ENCODE measurements around the gene ZNF319.

DNA sequence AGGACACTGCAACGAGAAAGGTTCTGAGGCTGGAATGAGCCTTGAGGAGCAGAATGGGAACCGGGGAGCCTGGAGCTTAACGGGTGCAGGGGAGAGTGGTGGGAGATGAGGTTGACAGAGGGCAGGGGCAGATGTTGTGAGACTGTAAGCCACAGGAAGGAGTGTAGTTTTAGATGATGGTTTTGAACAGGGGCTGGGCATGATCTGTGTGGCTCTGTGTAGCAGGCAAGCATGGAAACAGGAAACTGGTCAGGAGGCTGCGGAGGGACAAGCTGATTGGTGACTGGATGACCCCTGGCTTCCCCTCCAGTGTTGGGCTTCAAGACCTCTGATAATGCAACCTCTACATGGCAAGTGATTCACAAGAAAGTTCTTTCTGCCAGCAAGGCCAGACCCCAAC, 28.2 kb downstream of the ZNF319 start:
- no peak for TF ChIP-seq NRF1 (conservative IDR thresholded peaks at IDR 0.05; ENCODE audit: low read depth, low read length)
- TF ChIP-seq LARP7 (IDR thresholded peaks at IDR 0.05): no peak
- no peak for TF ChIP-seq BCL11A (IDR thresholded peaks at IDR 0.05; ENCODE audit: low read depth, low read length)
- TF ChIP-seq, protein P1, sequence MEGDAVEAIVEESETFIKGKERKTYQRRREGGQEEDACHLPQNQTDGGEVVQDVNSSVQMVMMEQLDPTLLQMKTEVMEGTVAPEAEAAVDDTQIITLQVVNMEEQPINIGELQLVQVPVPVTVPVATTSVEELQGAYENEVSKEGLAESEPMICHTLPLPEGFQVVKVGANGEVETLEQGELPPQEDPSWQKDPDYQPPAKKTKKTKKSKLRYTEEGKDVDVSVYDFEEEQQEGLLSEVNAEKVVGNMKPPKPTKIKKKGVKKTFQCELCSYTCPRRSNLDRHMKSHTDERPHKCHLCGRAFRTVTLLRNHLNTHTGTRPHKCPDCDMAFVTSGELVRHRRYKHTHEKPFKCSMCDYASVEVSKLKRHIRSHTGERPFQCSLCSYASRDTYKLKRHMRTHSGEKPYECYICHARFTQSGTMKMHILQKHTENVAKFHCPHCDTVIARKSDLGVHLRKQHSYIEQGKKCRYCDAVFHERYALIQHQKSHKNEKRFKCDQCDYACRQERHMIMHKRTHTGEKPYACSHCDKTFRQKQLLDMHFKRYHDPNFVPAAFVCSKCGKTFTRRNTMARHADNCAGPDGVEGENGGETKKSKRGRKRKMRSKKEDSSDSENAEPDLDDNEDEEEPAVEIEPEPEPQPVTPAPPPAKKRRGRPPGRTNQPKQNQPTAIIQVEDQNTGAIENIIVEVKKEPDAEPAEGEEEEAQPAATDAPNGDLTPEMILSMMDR (IDR thresholded peaks at IDR 0.05 in 2 of 3, conservative IDR thresholded peaks at IDR 0.05 in 1 of 3; ENCODE audit: control insufficient read depth in 2 of 3, extremely low read depth in 1 of 3, insufficient read depth in 1 of 3, low read depth in 3 of 3, low read length in 3 of 3): no peak

Measured in GM12878 (cell line).